Renal cortical epithelial cell (primary cell): ENCODE results near the gene TCF7L2. TPM values are rescaled to one million over a fixed set of nuclear protein-coding genes. Genes with fewer than 3 reads are reported as not detected.

Source experiments
- DNase-seq: peaks from one replicate; pipeline ENCODE4 v3.0.0-alpha.2; 2011; ENCODE audit warnings: low read depth
- total RNA-seq: library from RNA; depleted of rRNA; stranded (reverse); fragments of >200 nt; gene quantifications from 2 replicates; pipeline ENCODE4 v1.2.3, GENCODE V29; 2014

The TCF7L2 gene
- total RNA-seq, 1 donor from 2014 or later, result 5.2 TPM

- DNase-seq, result peak; percentile 46
Measured at GRCh38 chr10:113021268-113022040, 71.4 kb downstream of the TCF7L2 start.

GRCh38 chr10:113022265-113022664 is 72.2 kb downstream of the TCF7L2 start:
- no peak for DNase-seq

GRCh38 chr10:113023017-113023416 is 73.0 kb downstream of the TCF7L2 start:
- DNase-seq, result no peak

GRCh38 chr10:113024930-113025329 is 74.9 kb downstream of the TCF7L2 start:
- DNase-seq, result no peak

- DNase-seq, result no peak
Measured at GRCh38 chr10:113025487-113025886, 75.4 kb downstream of the TCF7L2 start.

GRCh38 chr10:113026679-113027078 is 76.6 kb downstream of the TCF7L2 start:
- DNase-seq, result peak; percentile 90

GRCh38 chr10:113027230-113027573 is 77.2 kb downstream of the TCF7L2 start:
- no peak for DNase-seq

GRCh38 chr10:113027574-113028455 is 77.8 kb downstream of the TCF7L2 start:
- no peak for DNase-seq

- peak; percentile 72 for DNase-seq
Measured at GRCh38 chr10:113028456-113029440, 78.7 kb downstream of the TCF7L2 start.

- DNase-seq, result peak; percentile 72
Measured at GRCh38 chr10:113030453-113030852, 80.4 kb downstream of the TCF7L2 start.

- DNase-seq, result no peak
Measured at GRCh38 chr10:113031147-113031546, 81.1 kb downstream of the TCF7L2 start.

- DNase-seq, result no peak
Measured at GRCh38 chr10:113033991-113034390, 83.9 kb downstream of the TCF7L2 start.

GRCh38 chr10:113035732-113036312 is 85.8 kb downstream of the TCF7L2 start:
- no peak for DNase-seq

- DNase-seq, result no peak
Measured at GRCh38 chr10:113036619-113037018, 86.6 kb downstream of the TCF7L2 start.

GRCh38 chr10:113037218-113037617 is 87.2 kb downstream of the TCF7L2 start:
- DNase-seq, result no peak

- DNase-seq, result no peak
Measured at GRCh38 chr10:113038183-113038582, 88.1 kb downstream of the TCF7L2 start.

- DNase-seq, result no peak
Measured at GRCh38 chr10:113038985-113039384, 88.9 kb downstream of the TCF7L2 start.

GRCh38 chr10:113041324-113041723 is 91.3 kb downstream of the TCF7L2 start:
- DNase-seq, result no peak

GRCh38 chr10:113041841-113042750 is 92.0 kb downstream of the TCF7L2 start:
- DNase-seq, result peak; percentile 81

- no peak for DNase-seq
Measured at GRCh38 chr10:113042868-113043267, 92.8 kb downstream of the TCF7L2 start.
